ENCODE data around the gene TSPAN8.

TSPAN8 gene

DNA sequence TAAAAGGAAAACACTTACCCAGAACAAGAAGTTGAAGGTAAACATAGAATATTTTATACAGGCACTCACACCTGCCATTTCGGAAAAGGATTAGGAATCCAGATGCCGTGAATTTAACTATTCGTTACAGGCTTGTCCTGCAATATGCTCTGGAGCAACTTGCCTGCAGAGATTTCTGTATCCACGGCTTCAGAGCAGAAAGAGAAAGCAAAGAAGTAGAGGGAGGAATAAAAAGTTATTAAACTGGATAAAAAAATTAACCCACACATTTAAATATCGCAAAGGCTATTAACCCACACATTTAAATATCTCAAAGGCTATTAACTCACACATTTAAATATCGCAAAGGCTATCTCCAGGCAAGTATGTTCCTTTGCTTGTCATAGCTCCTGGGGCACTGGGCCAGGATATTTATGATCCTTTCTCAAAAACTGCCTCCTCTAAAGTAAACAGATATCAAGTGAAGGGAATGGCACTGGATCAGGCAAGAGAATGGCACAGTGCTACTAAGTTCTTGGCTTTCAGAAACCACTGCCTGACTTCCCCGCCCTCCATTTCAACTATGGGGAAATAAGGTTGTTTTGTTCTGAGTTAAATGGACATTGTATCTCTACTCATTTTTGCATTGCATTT lies at the start of gene TSPAN8:
Gene TSPAN8, minus strand, starts transcription at position 399 of the 633 bp plus-strand sequence. Its CDS starts 321 bp downstream, at position 78.
- no peak for DNase-seq (ENCODE audit: low read depth)
- TF ChIP-seq, protein P1, sequence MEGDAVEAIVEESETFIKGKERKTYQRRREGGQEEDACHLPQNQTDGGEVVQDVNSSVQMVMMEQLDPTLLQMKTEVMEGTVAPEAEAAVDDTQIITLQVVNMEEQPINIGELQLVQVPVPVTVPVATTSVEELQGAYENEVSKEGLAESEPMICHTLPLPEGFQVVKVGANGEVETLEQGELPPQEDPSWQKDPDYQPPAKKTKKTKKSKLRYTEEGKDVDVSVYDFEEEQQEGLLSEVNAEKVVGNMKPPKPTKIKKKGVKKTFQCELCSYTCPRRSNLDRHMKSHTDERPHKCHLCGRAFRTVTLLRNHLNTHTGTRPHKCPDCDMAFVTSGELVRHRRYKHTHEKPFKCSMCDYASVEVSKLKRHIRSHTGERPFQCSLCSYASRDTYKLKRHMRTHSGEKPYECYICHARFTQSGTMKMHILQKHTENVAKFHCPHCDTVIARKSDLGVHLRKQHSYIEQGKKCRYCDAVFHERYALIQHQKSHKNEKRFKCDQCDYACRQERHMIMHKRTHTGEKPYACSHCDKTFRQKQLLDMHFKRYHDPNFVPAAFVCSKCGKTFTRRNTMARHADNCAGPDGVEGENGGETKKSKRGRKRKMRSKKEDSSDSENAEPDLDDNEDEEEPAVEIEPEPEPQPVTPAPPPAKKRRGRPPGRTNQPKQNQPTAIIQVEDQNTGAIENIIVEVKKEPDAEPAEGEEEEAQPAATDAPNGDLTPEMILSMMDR (IDR thresholded peaks at IDR 0.05; ENCODE audit: control insufficient read depth, insufficient read depth, low read depth, low read length, missing control alignments): no peak
- no peak within 1 kb of the TSS for H3K4me3 ChIP-seq (ENCODE audit: control insufficient read depth, low read depth, low read length)

DNA sequence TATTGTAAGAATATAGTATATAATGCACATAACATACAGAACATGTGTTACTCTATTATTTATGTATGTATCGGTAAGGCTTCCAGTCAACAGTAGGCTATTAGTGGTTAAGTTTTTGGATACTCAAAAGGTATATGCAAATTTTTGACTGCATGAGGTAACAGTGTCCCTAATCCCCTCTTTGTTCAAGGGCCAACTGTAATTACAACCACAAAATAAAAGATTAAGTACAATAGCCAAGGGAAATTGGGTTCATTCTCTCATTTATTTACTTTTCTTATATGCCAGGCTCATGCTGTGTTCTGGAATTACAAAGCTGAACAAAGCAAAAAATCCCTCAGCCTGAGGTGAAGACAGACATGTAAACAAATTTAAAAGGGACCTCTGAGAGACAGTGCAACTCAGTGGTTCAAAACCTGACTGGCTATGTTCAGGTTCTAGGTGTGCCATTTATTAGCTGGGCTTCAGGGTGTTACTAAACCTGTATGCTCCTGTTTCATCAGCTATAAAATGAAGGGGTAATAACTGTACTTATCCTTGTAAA lies 43.4 kb upstream of the TSPAN8 start:
- DNase-seq (ENCODE audit: low read depth): no peak
- TF ChIP-seq, protein P1 (IDR thresholded peaks at IDR 0.05; ENCODE audit: control insufficient read depth, insufficient read depth, low read depth, low read length, missing control alignments): no peak
- H3K4me3 ChIP-seq (ENCODE audit: control insufficient read depth, low read depth, low read length): no peak overlapping the region

DNA sequence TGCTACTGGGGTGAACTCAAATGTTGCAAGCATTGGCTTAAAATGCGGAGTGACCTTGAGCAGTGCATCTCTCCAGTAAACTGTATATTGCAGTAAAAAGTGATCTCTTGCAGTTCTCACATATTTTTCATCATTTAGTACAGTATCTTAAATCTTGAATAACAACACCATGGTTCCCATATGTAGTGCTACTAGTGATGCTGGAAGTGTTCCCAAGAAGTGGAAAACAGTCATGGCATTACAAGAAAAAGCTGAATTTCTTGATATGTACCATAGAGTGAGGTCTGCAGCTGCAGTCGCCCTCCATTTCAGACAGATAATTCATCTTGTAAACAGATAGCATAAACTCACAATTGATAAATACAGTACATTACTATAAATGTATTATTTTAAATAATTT lies 42.9 kb upstream of the TSPAN8 start:
- TF ChIP-seq, protein P1 (IDR thresholded peaks at IDR 0.05; ENCODE audit: control insufficient read depth, insufficient read depth, low read depth, low read length, missing control alignments): no peak
- no peak for DNase-seq (ENCODE audit: low read depth)
- H3K4me3 ChIP-seq (ENCODE audit: control insufficient read depth, low read depth, low read length): no peak overlapping the region

DNA sequence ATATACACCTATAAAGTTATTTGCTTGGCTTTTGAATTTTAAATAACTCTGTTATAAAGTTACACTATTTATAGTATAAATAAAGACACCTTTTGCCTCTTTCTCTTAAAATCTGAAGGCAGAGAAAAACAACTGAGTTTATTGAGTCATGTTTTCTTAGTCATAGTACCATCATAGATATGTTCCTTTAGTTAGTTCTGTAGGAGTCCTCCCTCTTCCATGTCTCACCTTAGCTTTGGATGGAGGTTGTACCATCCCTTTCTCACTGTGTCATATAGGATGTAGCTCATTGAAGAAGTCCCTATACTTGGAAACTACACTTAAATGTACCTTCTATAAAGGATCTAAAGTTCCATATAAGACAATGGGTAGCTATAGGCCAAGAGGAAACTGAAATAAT lies 39.7 kb upstream of the TSPAN8 start:
- H3K4me3 ChIP-seq (ENCODE audit: control insufficient read depth, low read depth, low read length): no peak overlapping the region
- TF ChIP-seq, protein P1 (IDR thresholded peaks at IDR 0.05; ENCODE audit: control insufficient read depth, insufficient read depth, low read depth, low read length, missing control alignments): no peak
- DNase-seq (ENCODE audit: low read depth): no peak

DNA sequence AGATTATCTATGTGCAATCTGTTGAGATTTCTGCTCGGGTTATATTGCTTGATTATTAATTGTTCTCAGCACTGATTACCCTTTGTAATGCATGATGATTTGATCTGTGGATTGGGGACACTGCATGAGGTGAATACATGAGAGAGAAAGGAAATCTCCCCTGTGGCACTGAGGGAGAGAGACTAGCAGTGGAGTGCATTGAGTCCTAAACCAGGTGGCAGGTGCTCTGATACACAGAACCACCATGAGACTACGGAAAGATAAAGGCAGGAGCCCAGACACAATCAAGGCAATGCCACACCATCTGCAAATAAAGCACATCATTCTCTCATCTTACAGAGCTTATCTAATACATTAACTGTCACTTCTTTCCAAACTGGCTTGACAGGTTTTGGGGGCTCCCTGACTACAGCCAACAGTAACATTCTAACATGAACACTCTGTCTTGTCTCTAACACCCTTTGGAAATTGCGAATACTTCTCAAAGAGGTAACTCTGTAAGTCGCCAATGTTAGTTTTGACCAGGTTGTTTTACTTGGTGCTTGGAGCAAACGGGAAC lies 37.6 kb upstream of the TSPAN8 start:
- DNase-seq (ENCODE audit: low read depth): no peak
- TF ChIP-seq, protein P1 (IDR thresholded peaks at IDR 0.05; ENCODE audit: control insufficient read depth, insufficient read depth, low read depth, low read length, missing control alignments): no peak
- H3K4me3 ChIP-seq (ENCODE audit: control insufficient read depth, low read depth, low read length): no peak overlapping the region

DNA sequence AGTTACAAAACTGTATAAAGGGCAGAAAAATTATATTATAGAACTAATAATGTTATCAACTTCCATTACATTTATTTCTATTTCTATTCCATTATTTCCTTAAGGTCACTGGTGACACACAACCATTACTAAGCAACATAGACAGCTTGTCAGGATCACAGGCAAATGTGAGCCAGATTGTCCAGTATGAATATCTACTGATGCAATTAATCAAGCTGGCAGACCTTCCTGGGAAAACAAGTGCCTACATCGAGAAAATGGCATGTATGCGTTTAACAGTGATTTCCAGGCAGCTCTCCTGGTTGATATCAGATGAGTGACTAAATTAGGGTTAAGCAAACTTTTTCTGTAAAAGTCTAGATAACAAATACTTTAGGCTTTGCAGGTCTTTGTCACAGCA lies 36.9 kb upstream of the TSPAN8 start:
- no peak for DNase-seq (ENCODE audit: low read depth)
- H3K4me3 ChIP-seq (ENCODE audit: control insufficient read depth, low read depth, low read length): no peak overlapping the region
- TF ChIP-seq, protein P1 (IDR thresholded peaks at IDR 0.05; ENCODE audit: control insufficient read depth, insufficient read depth, low read depth, low read length, missing control alignments): no peak
